GM18505 (cell line): ENCODE results near the gene UBTF.

Experiments
- ATAC-seq: cut with Tn5 transposase; IDR thresholded peaks from one replicate; pipeline ENCODE4 v1.9.1; 2021; ENCODE audit not compliant: unreplicated experiment
- POLR2A ChIP-seq: IDR thresholded peaks from 4 replicates; pipeline ENCODE4 v1.6.1; 2011; ENCODE audit warnings: borderline replicate concordance; ENCODE audit not compliant: insufficient read depth, insufficient read length; ENCODE audit errors: extremely low read depth

UBTF gene

DNA sequence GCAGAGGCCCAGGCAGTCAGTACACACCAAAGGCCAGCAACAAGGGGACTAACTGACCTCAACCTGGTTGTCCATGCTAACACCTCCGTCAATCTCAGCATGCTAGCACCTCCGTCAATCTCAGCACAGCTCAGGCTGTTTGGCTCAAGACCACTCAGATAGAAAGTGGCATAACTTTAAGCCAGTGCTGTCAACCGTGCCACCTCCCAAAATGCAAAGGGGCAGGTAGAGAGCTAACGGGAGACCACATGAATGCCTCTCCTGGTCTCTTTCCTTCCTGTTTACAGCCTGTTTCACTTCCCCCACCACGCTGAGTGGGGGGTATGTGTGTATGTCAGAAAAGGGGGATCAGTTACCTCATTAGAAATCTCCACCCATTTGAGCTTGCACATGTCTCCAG is 3.3 kb downstream of the UBTF start:
- TF ChIP-seq POLR2A = no peak
- ATAC-seq = no peak

- no peak for TF ChIP-seq POLR2A
- no peak for ATAC-seq
These were observed 4.6 kb downstream of the UBTF start for GRCh38 chr17:44214896-44215295.

GRCh38 chr17:44214230-44214494 is 5.3 kb downstream of the UBTF start:
- TF ChIP-seq POLR2A = no peak
- ATAC-seq = no peak

DNA sequence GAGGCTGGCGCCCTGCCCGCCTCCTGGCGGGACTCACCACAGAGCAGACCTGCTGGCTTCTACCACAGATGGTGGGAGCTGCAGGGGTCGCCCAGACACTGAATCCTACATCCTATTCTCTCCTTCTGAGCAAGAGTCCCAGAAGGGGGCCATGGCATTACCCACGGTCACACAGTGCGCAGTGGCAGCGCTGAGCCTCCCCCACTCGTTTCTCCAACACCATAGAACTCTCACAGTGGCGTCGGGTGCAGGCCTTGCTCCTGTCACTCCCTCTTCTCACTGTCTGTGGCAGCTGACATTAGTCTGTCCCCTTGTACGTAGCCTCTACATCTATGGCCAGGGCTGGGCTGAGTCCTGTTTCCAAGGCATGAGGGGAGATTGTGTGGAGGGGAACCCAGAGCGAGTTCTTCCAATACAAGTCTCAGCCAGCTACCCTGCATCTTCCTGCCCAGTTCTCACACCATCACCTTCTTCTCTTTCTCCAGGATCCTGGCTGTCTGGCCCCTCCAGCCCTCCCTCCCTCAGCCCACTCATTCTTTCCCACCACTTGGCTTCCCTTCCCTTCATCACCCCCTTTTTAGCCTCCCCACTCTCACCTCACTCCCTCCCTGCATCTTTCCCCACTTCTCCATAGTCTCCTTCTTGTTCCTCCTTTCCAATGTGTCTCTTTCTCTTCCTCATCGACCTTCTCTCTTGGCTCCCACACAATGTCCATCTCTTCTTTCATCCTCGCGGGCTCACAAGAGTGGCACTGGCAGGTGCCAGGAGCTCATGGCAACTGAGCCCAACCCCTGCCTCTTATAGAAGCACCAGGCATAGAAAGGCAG is 5.9 kb downstream of the UBTF start:
- peak; percentile 47 for TF ChIP-seq POLR2A
- no peak for ATAC-seq

- TF ChIP-seq POLR2A = peak; percentile 23
- no peak for ATAC-seq
These were observed 6.7 kb downstream of the UBTF start for GRCh38 chr17:44212507-44213402.

- TF ChIP-seq POLR2A = no peak
- ATAC-seq = no peak
These were observed 7.9 kb downstream of the UBTF start for GRCh38 chr17:44211281-44212265.

- peak; percentile 70 for ATAC-seq
These were observed 8.9 kb downstream of the UBTF start for GRCh38 chr17:44210342-44211192.

GRCh38 chr17:44209786-44210341 is 9.6 kb downstream of the UBTF start:
- no peak for TF ChIP-seq POLR2A
- ATAC-seq = peak; percentile 13

More at GRCh38 chr17:44210342-44211192, 8.9 kb downstream of the UBTF start:
- no peak for TF ChIP-seq POLR2A

DNA sequence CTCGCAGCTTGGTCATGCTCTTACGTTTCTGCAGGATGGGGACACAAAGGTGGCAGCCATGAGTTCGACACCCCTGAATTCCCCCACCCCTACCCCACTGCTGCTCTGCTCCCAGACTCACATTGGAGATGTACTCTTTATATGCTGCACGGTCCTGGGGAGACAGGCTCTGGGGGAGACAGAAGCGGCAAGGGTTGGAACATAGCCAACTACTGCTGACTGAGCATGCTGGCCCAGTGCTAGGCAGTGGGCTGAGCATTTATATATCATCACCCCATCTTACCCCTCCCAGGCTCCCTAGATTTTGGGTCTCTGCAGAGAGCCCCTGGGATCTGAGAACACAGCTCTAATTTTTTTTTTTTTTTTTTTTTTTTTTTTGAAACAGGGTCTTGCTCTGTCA is 11.7 kb downstream of the UBTF start:
- no peak for ATAC-seq
- TF ChIP-seq POLR2A = no peak

- no peak for TF ChIP-seq POLR2A
- ATAC-seq = no peak
These were observed 12.2 kb downstream of the UBTF start for GRCh38 chr17:44207319-44207718.

GRCh38 chr17:44206825-44207155 is 12.7 kb downstream of the UBTF start:
- ATAC-seq = no peak
- no peak for TF ChIP-seq POLR2A
